ENCODE measurements around the gene CDADC1.

DNA sequence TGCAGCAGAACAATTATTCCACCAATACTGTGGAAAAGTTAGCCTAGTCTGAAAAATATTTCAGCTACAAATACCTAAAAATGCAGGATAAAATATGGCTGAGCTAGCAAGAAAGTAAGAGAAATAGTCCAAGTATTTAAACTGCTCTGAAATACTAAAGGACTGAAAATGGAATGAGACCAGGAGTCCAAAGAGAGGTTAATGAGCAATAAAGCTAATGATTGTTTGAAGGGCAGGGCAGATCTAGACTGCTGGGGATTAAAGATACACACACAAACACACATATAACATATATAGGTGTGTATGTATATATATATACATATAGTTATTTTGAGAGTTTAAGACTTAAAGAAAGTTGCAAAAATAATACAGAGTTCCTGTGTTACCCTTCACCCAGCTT, 2.6 kb upstream of the CDADC1 start:
- TF ChIP-seq, protein P1, sequence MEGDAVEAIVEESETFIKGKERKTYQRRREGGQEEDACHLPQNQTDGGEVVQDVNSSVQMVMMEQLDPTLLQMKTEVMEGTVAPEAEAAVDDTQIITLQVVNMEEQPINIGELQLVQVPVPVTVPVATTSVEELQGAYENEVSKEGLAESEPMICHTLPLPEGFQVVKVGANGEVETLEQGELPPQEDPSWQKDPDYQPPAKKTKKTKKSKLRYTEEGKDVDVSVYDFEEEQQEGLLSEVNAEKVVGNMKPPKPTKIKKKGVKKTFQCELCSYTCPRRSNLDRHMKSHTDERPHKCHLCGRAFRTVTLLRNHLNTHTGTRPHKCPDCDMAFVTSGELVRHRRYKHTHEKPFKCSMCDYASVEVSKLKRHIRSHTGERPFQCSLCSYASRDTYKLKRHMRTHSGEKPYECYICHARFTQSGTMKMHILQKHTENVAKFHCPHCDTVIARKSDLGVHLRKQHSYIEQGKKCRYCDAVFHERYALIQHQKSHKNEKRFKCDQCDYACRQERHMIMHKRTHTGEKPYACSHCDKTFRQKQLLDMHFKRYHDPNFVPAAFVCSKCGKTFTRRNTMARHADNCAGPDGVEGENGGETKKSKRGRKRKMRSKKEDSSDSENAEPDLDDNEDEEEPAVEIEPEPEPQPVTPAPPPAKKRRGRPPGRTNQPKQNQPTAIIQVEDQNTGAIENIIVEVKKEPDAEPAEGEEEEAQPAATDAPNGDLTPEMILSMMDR (IDR thresholded peaks at IDR 0.05; ENCODE audit: low read depth, low read length): no peak
- TF ChIP-seq EZH2phosphoT487 (IDR thresholded peaks at IDR 0.05; ENCODE audit: low read depth): no peak

Data from OCI-LY3 (cell line).